Panc1 (cell line): ENCODE measurements around the gene HDGFL2. TPM values are rescaled to one million over a fixed set of nuclear protein-coding genes. Genes with fewer than 3 reads are reported as not detected.
A peak's percentile ranks its signal among the peaks of the same experiment; 100 is the strongest.

Source experiments
- ATAC-seq: fragments of 200-7000 bp; cut with Tn5 transposase; 2 replicates; pipeline ENCODE4 v1.9.1; 2020; ENCODE audit warnings: mild to moderate bottlenecking, moderate library complexity
- BruUV-seq: library from RNA; stranded (reverse); fragments of 400-500 nt; replicated peaks from 2 replicates; lab custom pipeline; 2021; lab: Mats Ljungman, UMichigan
- CTCF ChIA-PET: fragments of 300-600 bp; sonication (Branson Sonifier 250); formaldehyde crosslinking; loops from one replicate; lab custom pipeline; 2022; ENCODE audit warnings: antibody characterized with exemption; lab: Charles Lee
- POLR2A ChIA-PET: fragments of 300-600 bp; sonication (Branson Sonifier 250); formaldehyde crosslinking; loops from one replicate; lab custom pipeline; 2022; ENCODE audit warnings: antibody characterized with exemption; lab: Charles Lee
- DNase-seq: peaks from one replicate; pipeline ENCODE4 v3.0.0-alpha.2; 2010; ENCODE audit warnings: low read depth, low spot score
- H3K27ac ChIP-seq: 2 replicates; pipeline ENCODE4 v1.5.1; 2011; ENCODE audit warnings: mild to moderate bottlenecking, low read length, inconsistent platforms
- H3K27me3 ChIP-seq: fragments of 200-500 bp; sonication (Bioruptor generic); 2 replicates; pipeline ENCODE4 v1.6.0; 2014; ENCODE audit warnings: low read length, inconsistent platforms; ENCODE audit not compliant: control insufficient read depth, insufficient read depth
- H3K36me3 ChIP-seq: fragments of 200-500 bp; sonication (Bioruptor generic); 2 replicates; pipeline ENCODE4 v1.5.1; 2014; ENCODE audit warnings: inconsistent platforms, mild to moderate bottlenecking, low read length, moderate library complexity; ENCODE audit not compliant: control insufficient read depth, insufficient read depth
- H3K4me1 ChIP-seq: 2 replicates; pipeline ENCODE4 v1.5.1; 2011; ENCODE audit warnings: inconsistent platforms, mild to moderate bottlenecking, low read length, moderate library complexity; ENCODE audit not compliant: control insufficient read depth, insufficient read depth
- H3K4me3 ChIP-seq, 2 experiments: 2 replicates each; pipeline ENCODE4 v1.5.1; 2011 to 2012; ENCODE audit warnings: low read depth in 2 of 2, low read length in 2 of 2, mild to moderate bottlenecking in 2 of 2, inconsistent platforms in 1 of 2, moderate library complexity in 1 of 2
- H3K9me3 ChIP-seq: fragments of 200-500 bp; sonication (Bioruptor generic); 2 replicates; pipeline ENCODE4 v1.5.1; 2014; ENCODE audit warnings: low read depth, mild to moderate bottlenecking, inconsistent platforms, low read length, moderate library complexity; ENCODE audit not compliant: control insufficient read depth, insufficient read depth
- POLR2AphosphoS5 ChIP-seq: IDR thresholded peaks from 2 replicates; pipeline ENCODE4 v1.6.1; 2012; ENCODE audit warnings: mild to moderate bottlenecking, low read depth, low read length, moderate library complexity
- SIN3A ChIP-seq: IDR thresholded peaks from 2 replicates; pipeline ENCODE4 v1.6.1; 2012; ENCODE audit warnings: low read depth, mild to moderate bottlenecking, low read length, moderate library complexity, borderline replicate concordance; ENCODE audit not compliant: insufficient read depth
- TCF7L2 ChIP-seq: IDR thresholded peaks from 2 replicates; pipeline ENCODE4 v1.6.1; 2011; ENCODE audit warnings: mild to moderate bottlenecking, low read depth, low read length, inconsistent platforms
- in situ Hi-C: cut with HindIII; loops from 2 replicates; pipeline ENCODE4 v1.10.0; 2016; ENCODE audit warnings: low sequenced_read_pairs, low pct_unique_long_range_greater_than_20kb
- intact Hi-C: fragments of 100-400 bp; cut with micrococcal nuclease; formaldehyde crosslinking; loops from one replicate; pipeline ENCODE4 v1.10.0; 2022; ENCODE audit not compliant: unreplicated experiment
- total RNA-seq: library from RNA; stranded (reverse); gene quantifications from one replicate; pipeline ENCODE4 v1.2.1, GENCODE V29; 2021; ENCODE audit not compliant: unreplicated experiment
- TF ChIP-seq, protein P1 (sequence below), 2 experiments: IDR thresholded peaks; 2 replicates each; pipeline ENCODE4 v1.6.1; 2011 to 2012; ENCODE audit warnings: low read depth in 2 of 2, control low read depth in 1 of 2, low read length in 1 of 2, mild to moderate bottlenecking in 1 of 2, moderate library complexity in 1 of 2; ENCODE audit not compliant: insufficient read depth in 1 of 2
- TF ChIP-seq, protein P2 (sequence below): fragments of 450-650 bp; IDR thresholded peaks from 2 replicates; pipeline ENCODE4 v1.5.1; 2017; ENCODE audit warnings: mild to moderate bottlenecking

The HDGFL2 gene
- total RNA-seq, 1 experiment from 2014 or later: 56.9 TPM

DNA sequence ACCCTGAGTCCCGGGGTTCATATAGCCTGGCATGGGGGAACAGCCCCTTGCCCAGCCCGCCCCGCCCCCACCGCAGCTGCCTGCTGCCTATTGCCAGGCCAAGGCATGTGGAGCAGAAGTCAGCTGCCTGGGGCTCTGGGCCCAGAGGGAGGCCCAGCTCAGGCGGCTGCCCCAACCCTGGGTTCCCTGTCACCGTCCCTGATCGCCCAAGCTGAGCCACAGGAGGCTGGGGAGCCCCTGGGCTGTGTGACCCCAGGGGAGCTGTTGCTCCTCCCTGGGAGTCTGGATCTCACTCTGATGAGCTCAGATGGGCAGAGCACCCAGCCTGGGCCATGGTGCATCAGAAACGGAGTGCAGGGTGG, 44.8 kb downstream of the HDGFL2 start:
- ChIA-PET POLR2A (interaction anchor here (0.9 kb wide), 1 partner anchor 28 kb away, joined by 3 read pairs; no protein-coding TSS in a partner anchor), CTCF (interaction anchor here (0.6 to 1.0 kb wide), 2 partner anchors 9 to 46 kb away, joined by 3 read pairs; no protein-coding TSS in a partner anchor)
- no peaks in the 10 kb centered on the region for H3K27me3 ChIP-seq
- in situ Hi-C loops (no loop called here), intact Hi-C loops (no loop called here)
- DNase-seq (no peak), ATAC-seq (peak; percentile 54)
- H3K9me3 ChIP-seq: no peaks in the 10 kb centered on the region
- no peaks in the 10 kb centered on the region for H3K36me3 ChIP-seq
- TF ChIP-seq POLR2AphosphoS5: no peak
- no peak for TF ChIP-seq SIN3A
- TF ChIP-seq, protein P1, sequence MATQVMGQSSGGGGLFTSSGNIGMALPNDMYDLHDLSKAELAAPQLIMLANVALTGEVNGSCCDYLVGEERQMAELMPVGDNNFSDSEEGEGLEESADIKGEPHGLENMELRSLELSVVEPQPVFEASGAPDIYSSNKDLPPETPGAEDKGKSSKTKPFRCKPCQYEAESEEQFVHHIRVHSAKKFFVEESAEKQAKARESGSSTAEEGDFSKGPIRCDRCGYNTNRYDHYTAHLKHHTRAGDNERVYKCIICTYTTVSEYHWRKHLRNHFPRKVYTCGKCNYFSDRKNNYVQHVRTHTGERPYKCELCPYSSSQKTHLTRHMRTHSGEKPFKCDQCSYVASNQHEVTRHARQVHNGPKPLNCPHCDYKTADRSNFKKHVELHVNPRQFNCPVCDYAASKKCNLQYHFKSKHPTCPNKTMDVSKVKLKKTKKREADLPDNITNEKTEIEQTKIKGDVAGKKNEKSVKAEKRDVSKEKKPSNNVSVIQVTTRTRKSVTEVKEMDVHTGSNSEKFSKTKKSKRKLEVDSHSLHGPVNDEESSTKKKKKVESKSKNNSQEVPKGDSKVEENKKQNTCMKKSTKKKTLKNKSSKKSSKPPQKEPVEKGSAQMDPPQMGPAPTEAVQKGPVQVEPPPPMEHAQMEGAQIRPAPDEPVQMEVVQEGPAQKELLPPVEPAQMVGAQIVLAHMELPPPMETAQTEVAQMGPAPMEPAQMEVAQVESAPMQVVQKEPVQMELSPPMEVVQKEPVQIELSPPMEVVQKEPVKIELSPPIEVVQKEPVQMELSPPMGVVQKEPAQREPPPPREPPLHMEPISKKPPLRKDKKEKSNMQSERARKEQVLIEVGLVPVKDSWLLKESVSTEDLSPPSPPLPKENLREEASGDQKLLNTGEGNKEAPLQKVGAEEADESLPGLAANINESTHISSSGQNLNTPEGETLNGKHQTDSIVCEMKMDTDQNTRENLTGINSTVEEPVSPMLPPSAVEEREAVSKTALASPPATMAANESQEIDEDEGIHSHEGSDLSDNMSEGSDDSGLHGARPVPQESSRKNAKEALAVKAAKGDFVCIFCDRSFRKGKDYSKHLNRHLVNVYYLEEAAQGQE (IDR thresholded peaks at IDR 0.05; ENCODE audit: insufficient read depth in 1 of 2, low read depth in 2 of 2, low read length in 1 of 2): no peak
- TF ChIP-seq, protein P2, sequence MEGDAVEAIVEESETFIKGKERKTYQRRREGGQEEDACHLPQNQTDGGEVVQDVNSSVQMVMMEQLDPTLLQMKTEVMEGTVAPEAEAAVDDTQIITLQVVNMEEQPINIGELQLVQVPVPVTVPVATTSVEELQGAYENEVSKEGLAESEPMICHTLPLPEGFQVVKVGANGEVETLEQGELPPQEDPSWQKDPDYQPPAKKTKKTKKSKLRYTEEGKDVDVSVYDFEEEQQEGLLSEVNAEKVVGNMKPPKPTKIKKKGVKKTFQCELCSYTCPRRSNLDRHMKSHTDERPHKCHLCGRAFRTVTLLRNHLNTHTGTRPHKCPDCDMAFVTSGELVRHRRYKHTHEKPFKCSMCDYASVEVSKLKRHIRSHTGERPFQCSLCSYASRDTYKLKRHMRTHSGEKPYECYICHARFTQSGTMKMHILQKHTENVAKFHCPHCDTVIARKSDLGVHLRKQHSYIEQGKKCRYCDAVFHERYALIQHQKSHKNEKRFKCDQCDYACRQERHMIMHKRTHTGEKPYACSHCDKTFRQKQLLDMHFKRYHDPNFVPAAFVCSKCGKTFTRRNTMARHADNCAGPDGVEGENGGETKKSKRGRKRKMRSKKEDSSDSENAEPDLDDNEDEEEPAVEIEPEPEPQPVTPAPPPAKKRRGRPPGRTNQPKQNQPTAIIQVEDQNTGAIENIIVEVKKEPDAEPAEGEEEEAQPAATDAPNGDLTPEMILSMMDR: no peak
- no peak for TF ChIP-seq TCF7L2
- H3K4me3 ChIP-seq: peak overlapping the region in 1 of 2 experiments; percentile 23; a peak in 1 of 4 replicates
- H3K27ac ChIP-seq: peak overlapping the region; percentile 57; the same call in 1 of the 2 replicates
- H3K4me1 ChIP-seq: peaks cover 19% of the 10 kb centered on the region
- BruUV-seq: no TSS peak

DNA sequence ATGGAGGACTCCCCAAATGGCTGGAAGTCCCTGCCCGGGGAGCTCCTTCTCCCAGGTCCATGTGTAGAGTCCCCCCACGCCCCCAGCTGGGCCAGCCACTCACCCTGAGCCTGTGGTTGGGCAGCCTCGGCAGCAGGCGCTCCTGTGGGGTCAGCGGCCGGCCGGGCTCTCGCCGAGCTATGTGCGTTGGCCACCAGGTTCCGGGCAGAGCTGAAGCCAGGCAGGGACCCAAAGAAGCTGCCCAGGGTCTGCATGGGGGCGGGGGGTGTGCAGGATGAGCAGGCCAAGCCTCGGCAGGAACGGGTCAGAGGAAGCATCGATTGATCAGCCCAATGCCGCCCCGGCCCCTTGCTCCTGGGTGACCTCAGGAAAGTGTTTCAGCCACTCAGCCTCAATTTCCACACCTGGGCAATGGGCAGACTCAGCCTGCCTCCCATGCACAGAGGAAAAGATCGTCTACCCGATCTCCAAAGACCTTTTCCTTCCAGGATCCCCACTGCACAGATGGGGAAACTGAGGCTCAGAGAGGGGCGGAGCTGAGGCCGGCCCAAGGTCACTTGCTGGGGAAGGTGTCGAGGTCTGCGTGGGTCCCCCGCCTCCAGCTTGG, 45.5 kb downstream of the HDGFL2 start:
- Histone ChIP-seq H3K4me3 (peak overlapping the region; percentile 19 to 31; a peak in 3 of 4 replicates), H3K27me3 (no peaks in the 10 kb centered on the region), H3K9me3 (no peaks in the 10 kb centered on the region), H3K4me1 (peaks cover 19% of the 10 kb centered on the region), H3K27ac (no peak overlapping the region; the same call in 1 of the 2 replicates), H3K36me3 (no peaks in the 10 kb centered on the region)
- POLR2A ChIA-PET: no interaction called here
- DNase-seq (no peak), ATAC-seq (no peak)
- in situ Hi-C loops (no loop called here), intact Hi-C loops (no loop called here)
- BruUV-seq: no TSS peak
- TF ChIP-seq, protein P1 (IDR thresholded peaks at IDR 0.05; ENCODE audit: insufficient read depth in 1 of 2, low read depth in 2 of 2, low read length in 1 of 2): no peak
- TF ChIP-seq SIN3A (no peak), TCF7L2 (no peak), POLR2AphosphoS5 (no peak)
- TF ChIP-seq, protein P2: no peak
- CTCF ChIA-PET: interaction anchor here (1.0 kb wide), 1 partner anchor 8 kb away, joined by 3 read pairs; no protein-coding TSS in a partner anchor
